Right lobe of liver (tissue), 4 donors: ENCODE results near the gene FAF2.
"Not testable (repeated sequence)": the region's sequence is repeated elsewhere in the genome, so short reads cannot be mapped to it uniquely, and the experiment has no call there.

ENCODE experiments used
- CTCF ChIP-seq, 4 donors: fragments of 200-600 bp in 3 of 4; fragments of 450-650 bp in 1 of 4; IDR thresholded peaks; one replicate each; pipeline versions ENCODE4 v1.5.1 to v1.8.0; 2016 to 2022; ENCODE audit warnings: antibody characterized with exemption in 4 of 4, mild to moderate bottlenecking in 2 of 4
- POLR2A ChIP-seq: fragments of 450-650 bp; IDR thresholded peaks from one replicate; pipeline ENCODE4 v1.6.1; 2017; ENCODE audit warnings: antibody characterized with exemption, mild to moderate bottlenecking
- donor health status: DM: no; HTN: no; CAD: no.
- donor health status: DM: no; HTN: no; CAD: no.
- donor health status: DM: no; HTN: yes; CAD: no.

- not testable (repeated sequence) for TF ChIP-seq CTCF (IDR thresholded peaks at IDR 0.05); POLR2A
Observed at GRCh38 chr5:176408252-176408573, 40.0 kb upstream of the FAF2 start.
